OCI-M2 (cell line): ENCODE results near the gene ERFE.
"Not testable (repeated sequence)": the region's sequence is repeated elsewhere in the genome, so short reads cannot be mapped to it uniquely, and the experiment has no call there.

Source experiments
- DNase-seq: peaks from one replicate; lab custom pipeline; 2025; ENCODE audit not compliant: unreplicated experiment; lab: John Stamatoyannopoulos, UW

The ERFE gene

DNA sequence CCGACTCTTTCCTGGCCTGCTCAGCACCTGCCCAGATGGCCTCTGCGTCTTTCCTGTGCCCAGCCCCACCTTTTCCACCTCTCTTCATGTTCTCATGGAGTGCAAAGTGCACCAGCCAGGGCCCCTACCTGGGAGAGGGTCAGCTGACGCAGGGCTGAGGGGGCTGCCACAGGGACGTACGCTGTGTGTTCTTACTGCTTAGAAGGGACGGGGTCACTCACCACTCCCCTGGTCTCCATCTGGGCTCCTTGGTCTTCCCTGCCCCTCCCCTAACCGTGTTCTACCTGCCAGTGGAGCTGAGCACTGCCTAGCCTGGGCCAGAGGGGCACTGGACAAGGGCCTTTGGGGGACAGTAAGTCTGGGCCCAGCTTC, 8.6 kb downstream of the ERFE start:
- DNase-seq: no peak

DNA sequence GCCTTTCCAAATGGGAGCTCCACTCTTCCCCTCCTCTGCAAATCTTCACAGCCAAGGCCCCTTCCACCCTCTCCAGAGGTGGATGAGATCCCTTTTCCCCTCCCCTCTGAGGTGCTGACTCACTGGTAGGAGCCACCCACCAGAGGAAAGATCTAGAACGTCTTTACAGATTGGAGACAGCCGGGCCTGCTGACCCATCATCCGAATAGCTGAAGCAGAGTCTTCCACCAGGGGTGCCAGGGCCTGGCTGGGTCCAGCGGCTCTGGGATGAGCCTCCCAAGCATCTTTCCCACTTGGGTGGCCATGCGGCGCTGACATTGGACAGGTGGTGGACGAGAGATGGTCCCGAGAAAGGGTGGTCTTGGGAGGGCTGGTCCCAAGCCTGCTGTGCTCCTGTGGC, 9.0 kb downstream of the ERFE start:
- DNase-seq: no peak

DNA sequence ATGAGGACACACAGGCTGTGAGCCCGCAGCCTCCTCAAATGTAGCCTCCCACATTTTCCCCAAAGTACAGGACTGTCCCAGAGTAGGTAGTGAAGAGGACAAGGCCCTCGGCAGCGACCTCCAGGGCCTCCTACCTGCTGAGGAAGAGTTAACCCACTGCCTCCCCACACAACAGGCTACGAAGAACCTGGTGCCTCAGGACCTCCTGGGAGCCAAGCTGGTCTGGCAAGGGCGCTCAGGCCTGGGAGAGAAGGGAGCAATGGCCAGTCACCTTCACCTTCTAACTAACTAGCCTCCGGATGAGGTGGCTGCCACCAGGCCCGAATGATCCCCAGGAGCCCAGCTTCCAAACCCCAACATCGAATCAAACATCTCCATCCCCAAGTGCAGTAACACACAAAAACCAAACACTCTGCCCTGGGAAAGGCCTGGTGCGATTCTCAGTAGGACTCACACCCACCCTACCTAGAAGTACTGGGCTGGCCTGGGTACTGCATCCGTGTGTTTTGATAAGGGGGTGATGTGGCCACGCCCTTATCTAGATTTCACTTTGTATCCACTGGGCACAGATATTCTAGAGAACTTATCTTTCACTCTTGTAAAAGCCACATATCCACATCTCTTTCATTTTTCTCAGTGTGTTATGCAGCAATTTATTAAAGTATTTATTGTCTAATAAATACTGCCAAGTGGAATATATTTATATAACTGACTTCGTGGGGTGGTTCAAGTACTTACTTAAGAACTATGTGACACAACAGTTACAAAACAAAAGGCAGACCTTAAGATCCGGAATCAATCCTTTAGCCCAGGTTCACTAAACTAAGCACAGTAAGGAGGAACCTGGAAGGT, 9.7 kb downstream of the ERFE start:
- no peak for DNase-seq

DNA sequence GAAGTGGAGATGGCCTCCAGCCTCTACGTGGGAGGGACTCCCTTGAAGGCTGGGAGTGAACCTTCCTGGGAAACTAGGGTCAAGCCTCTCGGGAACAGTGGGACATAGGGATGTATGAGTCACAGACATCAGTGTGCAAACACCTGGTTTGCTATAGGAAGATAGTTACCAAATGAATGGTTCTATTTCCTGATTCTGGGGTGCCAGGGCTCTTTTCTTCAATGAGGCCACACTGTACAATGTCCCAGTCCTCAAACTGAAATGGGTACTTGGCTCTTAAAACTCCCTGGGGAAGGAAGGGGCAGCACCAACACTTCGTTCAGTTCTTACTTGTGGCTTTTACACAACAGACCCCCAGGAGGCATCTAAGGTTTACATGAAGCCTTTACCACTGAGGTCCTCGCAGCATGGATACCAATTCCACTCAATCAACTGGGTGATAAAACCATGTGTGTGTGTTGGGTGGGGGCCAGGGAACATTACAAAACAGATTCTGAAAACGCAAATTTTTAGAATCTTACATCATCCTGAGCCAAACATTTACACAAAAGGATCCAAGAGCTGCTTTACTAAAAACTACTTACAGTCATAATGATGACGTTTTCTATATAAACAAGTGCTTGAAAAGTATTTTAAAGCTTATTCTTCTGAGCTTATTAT, 10.4 kb downstream of the ERFE start:
- no peak for DNase-seq

DNA sequence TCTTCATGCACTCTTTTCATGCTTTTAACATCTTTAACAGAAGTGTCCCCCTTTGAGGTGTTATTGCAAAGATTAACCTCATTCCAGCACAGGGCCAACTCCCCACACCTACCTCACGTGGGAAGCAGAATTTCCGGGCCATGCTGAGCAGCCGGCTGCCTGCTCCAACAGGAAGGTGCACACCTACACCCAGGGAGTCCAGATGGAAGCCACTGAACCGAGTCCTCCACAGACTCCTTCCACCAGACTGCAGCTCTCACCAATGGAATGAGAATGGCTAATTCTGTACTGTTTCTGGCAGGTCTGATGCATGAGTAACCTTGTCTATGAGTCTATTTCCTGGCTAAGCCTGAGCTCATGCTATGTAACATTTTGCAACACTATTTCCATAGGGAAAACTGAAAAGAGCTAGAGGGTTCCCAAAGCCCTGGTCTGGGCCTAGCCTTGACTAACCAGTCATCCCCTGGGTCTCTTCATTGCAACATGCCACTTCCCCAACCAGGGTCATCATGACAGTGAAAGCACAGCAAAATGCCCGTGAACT, 11.0 kb downstream of the ERFE start:
- no peak for DNase-seq

DNA sequence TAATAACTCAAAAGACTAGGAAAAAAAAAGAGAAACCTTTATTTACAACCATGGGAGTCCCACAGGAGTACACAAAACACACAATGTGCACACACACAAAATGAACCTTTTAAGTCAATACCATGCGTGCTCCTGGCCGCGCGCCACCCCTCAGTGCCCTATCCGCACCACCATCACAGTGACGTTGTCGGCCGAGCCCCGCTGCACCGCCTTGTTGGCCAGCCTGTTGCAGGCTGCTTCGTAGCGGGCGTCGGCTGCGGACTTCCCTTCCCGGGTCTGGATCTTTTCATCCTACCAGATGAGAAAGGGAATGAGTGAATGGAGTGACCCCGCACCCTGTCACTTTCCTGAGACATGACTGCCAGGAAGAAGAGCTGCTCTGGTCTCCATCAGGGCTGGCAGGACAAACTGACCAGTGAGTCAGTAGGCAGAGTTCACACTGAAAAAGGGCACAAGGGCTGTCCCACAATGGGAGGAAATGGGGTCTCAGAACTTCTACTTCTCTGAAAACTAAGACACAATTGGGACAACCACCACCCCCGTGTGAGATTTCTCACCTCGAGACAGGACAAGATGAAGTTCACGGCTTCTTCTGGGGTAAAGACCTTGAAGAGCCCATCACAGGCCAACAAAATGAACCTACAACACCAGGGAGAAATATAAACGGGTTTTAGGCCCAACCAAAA, 11.8 kb downstream of the ERFE start:
- DNase-seq: no peak

DNA sequence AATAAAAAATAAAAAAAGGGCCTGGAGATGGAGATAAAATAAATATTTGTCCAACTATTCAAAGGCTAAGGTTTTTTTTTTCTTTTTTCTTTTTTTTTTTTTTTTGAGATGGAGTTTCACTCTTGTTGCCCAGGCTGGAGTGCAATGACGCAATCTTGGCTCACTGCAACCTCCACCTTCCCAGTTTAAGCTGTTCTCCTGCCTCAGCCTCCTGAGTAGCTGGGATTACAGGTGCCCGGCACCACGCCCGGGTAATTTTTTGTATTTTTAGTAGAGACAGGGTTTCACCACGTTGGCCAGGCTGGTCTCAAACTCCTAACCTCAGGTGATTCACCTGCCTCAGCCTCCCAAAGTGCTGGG, 12.3 kb downstream of the ERFE start:
- DNase-seq: not testable (repeated sequence)

DNA sequence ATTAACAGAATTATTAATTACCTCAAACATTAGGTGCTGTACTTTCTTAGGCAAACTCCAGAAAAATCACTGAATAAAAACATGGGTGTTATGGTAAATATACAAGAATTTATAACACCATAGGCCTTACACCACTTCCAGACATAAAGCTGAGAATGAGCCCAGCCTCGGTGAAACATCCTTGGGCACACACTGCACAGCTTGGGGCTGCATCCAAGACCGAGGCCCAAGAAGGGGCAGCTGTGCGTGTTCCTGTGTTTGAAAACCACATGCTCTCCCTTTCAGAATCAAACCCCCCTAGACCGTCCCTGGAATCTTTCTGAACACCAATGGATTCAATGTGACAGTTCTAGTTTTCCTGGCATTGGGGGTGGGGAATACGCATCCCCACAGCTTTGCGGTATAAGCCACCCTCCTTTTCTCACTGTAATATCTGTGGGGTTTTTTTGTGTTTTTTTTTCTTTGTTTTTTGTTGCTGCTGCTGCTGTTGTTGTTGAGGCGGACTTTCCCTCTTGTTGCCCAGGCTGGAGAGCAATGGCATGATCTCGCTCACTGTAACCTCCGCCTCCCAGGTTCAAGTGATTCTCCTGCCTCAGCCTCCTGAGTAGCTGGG, 12.9 kb downstream of the ERFE start:
- no peak for DNase-seq

DNA sequence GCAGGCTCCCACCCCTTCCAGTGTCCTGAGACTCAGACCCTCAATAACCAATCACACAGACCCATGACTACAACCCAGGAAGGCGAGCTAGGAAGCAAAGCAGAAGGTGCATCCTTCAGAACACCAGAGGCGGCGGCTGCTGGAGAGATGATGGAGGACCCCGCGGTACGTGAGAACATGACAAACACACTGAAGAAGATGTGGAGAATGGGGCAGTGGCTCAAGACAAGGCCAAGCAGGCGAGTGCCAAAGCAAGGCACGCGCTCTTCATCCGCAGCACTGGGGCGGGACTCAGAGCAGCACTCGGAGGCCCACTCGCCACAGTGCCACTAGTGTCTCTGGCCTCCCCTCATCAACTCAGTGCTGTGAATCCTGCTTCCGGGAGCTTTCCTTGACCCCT, 13.7 kb downstream of the ERFE start:
- no peak for DNase-seq

DNA sequence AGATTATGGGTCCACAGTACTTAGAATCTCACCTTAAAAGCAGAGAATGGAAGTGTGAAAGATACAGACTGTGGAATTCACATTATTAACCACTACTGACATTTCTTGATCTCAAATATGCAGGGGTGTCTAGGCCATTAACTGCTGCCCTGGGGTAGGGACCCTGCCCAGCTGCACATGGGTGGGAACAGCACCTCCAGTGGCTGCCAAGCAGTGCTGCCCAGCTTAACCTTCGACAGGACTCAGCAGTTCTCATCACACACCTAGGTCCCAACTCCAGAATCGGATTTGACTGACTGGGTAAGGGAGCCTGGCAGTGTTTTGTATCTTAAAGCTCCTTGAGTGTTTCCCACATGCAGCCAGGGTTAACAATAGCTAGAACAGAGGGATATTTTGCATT, 14.9 kb downstream of the ERFE start:
- no peak for DNase-seq

DNA sequence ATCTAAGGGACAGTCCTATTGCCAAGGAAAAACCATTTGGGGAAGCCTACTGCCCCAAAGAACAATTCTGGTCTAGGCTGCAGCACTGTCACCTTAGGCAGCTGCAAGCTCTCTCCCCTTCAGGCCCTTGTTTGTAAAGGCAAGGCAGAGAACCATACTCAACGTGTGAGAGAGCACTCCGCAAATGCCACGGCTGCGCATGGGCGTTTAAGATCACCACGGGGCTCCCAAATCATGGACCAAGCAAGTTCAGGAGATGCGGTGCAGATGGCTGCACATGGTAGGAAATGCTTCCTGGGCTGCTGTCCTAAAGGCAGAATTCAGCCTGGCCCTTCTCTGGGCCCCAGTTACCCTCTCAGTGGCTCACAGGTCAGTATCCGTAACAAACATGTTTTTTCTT, 15.5 kb downstream of the ERFE start:
- no peak for DNase-seq

DNA sequence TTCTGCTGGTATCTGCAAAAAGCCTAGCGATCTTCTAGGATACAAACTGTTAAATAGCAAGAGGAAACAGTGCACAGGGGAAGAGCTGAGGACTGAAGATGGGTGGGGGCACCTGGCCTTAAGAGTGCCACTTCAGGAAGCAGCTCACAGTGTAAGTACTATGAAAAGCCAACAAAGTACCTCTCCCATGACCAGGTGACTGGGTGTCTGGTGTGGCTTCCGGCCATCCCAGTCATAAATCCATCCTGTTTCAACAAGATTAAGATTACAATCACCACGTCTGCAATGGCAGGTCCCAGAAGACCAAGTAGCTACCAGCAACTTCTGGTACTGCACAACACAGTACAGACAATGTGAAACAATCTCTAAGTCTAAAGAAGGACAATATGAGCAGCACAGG, 15.9 kb downstream of the ERFE start:
- DNase-seq: no peak

DNA sequence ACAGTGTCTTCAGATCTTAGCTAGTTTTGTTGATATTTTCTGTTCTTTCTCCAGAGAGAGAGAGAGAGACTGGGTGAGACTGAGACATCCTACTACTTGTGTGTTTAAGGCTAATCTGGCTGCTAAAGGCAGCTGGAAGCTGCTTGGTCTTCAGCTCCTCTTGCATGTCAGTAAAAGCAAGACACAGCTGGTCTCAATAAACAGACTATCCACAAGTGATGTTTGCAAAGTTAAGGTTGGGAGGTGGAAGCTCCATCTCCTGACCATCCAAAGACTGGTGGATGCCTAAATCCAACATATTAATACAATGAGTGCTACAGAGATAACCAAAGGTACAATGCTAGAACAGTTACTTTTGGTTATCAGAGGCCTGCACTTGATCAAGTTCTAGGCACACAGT, 17.8 kb downstream of the ERFE start:
- no peak for DNase-seq

DNA sequence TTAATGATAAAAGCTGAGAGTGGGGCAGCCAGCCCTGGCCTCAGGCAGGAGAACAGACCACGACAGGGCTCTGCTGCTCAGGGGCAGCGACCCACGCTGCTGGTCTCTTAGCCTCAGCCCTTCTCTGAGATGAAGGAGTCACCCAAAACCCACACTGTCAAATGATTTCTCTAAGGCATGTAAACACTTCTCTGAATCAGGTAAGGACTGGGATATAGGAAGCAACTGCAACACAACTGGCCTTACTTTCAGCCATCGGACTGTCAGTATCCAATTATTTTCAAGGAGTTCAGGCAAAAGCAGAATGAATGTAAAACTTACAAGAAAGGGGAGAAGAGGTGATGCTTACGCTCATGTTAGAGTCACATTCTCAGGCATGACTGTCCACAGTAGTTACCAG, 21.8 kb downstream of the ERFE start:
- no peak for DNase-seq

DNA sequence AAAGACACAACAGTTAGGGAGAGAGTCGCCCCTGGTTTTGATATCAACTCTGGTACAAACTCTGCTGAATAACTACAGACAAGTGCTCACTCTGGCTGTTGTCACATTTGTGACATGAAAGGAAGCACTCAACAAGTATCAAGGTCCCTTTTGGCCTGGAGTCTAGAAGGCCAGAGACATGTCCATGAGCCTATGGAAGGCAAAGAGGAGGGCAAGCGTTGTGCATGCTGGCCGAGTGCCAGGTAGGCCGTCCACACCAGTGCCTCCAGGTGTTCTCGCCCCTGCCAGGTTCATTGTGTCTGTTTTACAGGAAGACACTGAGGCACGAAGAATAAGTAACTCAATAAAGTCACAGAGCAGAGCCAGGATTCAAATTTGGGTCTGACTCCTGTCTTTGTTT, 23.6 kb downstream of the ERFE start:
- no peak for DNase-seq

DNA sequence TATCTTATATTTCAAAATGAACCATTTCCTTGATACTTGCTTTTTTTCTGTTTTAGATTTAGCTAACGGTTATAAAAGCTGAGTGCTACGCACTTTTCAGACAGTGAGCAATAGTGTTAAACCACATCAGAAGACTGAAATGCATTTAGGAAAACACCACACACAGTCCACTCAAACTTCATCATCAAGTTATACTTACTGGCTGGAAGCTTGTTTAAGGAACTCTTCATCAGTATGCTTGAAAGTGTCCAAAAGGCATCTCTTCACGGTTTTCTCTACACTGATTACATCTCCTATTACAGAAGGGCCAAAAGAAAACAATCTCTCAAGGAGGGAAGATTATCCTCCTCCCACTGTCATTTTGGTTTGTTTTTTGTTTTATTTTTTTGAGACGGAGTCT, 25.1 kb downstream of the ERFE start:
- DNase-seq: no peak

DNA sequence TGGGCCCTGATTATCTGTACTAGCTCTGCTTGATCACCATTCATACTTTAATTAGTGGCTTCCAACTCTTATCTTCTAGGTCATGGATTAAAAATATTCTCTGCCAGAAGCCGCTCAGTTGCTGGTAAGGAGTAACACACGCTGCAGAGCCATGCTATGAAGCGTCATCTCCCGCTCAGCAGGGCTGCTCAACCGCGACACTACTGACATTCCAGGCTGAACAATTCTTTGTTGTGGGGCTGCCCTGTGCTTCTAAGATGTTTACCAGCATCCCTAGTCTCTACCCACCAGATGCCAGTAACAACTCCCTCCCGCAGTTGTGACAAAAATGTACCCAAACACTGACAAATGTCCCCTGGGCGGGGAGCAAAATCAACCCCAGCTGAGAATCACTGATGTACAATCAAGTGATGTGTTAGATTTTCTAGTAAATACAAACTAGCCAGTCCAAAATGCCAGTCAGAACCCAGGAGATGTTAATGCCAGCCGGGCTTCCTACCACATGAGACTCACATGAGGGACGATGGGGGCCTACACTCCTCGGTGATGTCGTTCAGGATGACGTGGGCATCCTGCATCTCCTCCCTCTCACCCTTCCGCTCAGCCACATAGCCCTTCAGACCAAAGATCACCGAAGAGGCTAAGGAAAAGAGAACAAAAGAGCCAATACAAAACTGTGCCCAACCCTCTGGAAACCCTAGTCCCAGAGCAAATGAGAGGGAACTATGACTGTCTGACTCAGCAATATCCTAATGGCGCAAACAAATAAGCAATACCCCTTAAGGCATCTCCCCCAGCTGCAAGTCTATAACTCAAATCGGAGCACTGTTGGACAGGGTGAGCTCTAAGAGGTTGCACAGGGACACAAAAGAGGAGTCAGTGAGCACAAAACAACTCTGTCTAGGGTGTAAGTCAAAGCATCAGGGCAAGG, 29.1 kb downstream of the ERFE start:
- no peak for DNase-seq

DNA sequence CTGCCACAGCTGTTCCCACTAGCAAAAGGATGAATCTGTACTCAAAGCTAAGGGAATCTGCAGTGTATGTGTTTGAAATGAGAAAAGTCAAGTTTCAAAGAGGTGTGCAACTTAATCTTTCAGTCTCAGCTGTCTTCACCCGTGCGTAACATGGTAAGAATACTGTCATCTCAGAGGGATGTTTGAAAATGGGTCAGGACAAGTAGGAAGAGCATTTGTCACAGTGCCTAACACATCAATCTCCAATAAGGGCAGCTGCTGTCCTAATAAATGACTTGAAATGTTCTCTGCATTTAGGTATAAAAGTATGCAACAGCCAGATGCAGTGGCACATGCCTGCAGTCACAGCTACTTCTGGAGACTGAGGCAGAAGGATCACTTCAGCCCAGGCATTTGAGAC, 31.7 kb downstream of the ERFE start:
- DNase-seq: no peak

DNA sequence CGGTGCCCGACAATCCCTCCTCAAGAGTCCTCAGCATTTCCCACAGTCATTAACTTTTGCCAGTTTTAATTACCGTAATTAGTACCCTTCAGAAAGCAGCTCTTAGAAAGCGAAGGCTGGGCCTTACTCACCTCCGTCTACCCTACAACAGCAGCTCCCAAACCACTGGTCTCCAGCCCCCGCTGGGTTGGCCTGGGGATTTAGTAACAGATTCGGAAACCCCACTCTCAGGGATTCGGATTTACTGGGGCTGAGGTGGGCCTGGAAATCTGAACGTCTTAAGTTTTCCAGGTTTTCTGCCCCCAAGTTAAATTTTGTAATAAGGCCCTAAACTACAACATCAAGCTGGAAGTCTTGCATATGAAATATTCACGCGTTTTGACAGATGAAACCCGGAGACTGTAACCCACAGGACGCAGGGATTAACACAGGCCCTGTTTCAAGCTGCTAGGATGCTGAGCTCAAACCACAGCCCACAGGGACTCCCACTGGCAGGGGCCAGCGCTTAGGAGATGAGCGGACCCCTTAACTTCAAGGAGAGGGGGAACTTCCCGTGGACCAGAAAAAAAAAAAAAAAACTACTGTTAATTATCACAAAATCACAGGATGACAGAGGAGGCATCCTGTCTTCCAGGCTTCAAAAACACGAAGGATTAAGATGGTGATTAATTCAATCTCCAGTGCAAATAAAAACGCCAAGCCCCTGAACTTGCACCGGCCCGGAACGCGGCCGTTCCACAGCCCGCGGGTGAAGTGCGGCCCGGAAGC, 43.7 kb downstream of the ERFE start:
- no peak for DNase-seq
